ENCODE data around the gene C11orf68.
A peak's percentile ranks its signal among the peaks of the same experiment; 100 is the strongest.

Gene C11orf68

DNA sequence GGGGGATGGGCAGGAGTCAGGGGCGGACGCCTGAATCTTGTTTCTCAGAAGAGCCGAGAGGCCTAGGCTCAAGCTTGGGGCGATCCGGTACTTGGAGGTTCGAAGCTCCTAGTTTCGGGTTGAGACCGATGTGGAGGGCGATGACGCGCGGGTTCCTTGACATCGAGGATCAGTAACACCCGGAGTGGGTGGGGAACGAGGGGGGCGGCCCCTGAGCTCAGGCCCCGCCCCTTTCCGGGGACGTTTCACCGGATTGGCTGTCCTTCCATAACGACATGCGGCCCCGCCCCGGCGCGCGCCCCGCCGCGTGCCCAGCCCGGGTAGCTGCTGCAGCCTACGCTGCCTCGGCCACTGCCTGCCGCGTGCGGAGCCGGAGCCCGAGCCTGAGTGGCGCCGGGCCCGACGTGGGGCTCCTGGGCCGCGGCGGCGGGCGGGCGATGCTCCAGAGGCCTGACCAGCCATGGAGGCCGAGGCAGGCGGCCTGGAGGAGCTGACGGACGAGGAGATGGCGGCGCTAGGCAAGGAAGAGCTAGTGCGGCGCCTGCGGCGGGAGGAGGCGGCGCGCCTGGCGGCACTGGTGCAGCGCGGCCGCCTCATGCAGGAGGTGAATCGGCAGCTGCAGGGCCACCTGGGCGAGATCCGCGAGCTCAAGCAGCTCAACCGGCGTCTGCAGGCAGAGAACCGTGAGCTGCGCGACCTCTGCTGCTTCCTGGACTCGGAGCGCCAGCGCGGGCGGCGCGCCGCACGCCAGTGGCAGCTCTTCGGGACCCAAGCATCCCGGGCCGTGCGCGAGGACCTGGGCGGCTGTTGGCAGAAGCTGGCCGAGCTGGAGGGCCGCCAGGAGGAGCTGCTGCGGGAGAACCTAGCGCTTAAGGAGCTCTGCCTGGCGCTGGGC is 28.3 kb downstream of the C11orf68 start, which contains the start of gene CCDC85B:
Gene CCDC85B (plus strand): TSS at position 350 of the 895 bp plus-strand sequence. CDS start 111 bp downstream, at position 461.
- peak; percentile 92 for DNase-seq (ENCODE audit: low spot score)

DNA sequence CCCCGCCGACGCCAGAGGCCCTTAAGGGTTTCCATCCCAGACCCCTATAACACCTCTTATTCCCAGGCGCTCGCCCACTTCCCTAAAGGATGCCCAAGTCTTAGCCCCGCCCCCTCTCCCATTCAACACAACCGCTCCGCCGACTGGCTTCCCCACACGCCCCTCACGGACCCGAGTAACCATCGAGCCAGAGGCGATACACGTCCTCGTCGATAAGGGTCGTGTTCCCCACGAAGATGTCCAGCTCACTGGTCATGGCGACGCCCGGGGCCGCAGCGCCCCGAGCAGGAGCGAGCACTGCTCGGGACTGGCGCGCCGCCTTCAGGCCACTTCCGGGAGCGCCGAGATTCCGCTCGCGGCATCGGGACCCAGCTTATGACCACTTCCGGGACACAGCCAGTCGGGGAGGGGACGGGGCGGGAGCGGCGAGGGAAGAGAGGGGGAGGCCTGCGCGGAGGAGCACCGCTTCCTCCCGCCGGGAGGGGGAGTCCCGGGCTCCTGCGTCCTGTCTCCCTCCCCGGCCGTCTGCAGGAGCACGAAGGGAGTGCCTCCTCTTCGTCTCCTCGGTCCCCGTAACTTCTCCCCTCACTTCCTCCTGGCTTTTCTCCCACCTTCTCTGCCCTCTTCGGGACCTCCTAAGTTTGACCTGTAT is 30.6 kb downstream of the C11orf68 start, which contains the start of gene FIBP:
Gene FIBP (minus strand): TSS at position 309 of the 652 bp plus-strand sequence. CDS start 53 bp downstream, at position 256.
- DNase-seq (ENCODE audit: low spot score) = peak; percentile 90

GRCh38 chr11:65887723-65888162 is 31.1 kb downstream of the C11orf68 start:
- no peak for DNase-seq (ENCODE audit: low spot score)

DNA sequence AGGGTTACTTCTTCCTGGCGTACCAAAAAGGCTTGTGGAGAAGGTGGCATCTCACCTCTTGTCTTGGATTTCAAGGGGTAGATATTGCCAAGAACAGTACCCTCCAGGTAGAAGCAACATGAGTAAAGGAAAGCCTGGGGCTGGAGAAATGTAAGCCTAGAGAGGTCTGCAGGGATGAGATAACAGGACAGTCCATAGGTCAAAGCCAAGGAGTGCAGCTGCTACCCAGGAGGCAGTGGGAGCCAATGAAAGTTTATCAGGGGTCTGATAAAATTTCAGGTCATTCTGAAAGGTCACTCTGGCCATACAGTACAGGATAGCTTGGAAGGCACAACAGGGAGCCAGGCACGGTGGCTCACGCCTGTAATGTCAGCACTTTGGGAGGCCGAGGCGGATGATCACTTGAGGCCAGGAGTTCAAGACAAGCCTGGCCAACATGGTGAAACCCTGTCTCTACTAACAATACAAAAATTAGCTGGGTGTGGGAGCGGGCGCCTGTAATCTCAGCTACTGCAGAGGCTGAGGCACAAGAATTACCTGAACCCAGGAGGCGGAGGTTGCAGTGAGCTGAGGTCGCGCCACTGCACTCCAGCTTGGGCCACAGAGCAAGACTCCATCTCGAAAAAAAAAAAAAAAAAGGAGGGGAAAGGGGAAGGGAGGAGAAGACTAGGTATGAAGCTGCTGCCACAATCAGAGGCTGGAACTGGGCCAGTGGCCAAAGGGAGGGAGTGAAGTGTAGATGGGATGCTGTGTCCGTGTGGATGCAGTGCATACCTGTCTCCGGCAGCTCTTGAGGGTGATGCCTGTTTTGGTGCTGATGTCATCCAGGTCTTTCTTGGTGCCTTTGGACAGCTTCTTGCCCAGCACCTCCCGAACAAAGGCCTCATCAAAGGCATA is 31.8 kb downstream of the C11orf68 start:
- DNase-seq (ENCODE audit: low spot score) = no peak

GRCh38 chr11:65885808-65886536 is 32.9 kb downstream of the C11orf68 start:
- DNase-seq (ENCODE audit: low spot score) = no peak

GRCh38 chr11:65885231-65885630 is 33.6 kb downstream of the C11orf68 start:
- no peak for DNase-seq (ENCODE audit: low spot score)

GRCh38 chr11:65884716-65885092 is 34.2 kb downstream of the C11orf68 start:
- DNase-seq (ENCODE audit: low spot score) = peak; percentile 83

DNA sequence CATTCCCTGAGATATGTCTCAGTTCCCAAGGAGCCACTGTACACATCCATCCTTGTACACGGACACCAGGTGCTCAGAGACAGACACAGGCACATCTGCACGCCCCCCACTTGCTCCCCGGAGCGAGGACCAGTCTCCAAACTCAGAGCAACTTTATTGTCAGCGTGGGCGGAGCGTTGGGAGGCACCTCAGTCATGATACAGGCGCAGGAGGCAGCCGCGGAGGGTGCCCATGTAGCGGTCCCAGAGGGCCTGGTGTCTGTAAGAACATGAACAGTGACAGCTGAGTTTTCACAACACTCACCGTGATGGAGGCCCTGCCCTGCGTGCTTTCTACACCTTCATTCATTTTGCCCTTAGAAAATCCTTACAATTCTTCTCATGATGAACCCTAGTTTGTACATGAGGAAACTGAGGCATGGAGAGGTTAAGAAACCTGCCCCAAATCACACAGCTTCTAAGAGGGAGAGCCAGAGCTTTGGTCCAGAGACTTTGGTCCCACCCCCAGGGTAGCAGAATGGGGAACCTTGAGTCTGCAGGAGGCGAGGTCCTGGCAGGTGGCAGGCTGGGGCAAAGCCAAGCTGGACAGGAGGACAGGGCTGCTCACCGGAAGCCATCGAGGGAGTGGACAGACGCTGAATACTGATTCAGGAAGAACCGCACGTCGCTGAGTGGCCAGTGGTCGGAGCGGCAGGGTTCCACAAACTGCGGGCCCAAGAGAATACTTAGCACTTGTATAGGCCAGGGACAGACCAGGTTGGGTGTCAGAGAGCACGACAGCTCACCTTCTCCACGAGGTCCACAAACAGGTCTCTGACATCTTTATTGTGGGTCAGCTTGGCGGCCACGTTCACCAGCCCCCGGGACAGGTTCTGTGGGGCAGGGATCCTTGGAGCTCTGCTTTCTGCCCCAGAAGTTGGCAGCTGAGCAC is 34.8 kb downstream of the C11orf68 start:
- DNase-seq (ENCODE audit: low spot score) = no peak

DNA sequence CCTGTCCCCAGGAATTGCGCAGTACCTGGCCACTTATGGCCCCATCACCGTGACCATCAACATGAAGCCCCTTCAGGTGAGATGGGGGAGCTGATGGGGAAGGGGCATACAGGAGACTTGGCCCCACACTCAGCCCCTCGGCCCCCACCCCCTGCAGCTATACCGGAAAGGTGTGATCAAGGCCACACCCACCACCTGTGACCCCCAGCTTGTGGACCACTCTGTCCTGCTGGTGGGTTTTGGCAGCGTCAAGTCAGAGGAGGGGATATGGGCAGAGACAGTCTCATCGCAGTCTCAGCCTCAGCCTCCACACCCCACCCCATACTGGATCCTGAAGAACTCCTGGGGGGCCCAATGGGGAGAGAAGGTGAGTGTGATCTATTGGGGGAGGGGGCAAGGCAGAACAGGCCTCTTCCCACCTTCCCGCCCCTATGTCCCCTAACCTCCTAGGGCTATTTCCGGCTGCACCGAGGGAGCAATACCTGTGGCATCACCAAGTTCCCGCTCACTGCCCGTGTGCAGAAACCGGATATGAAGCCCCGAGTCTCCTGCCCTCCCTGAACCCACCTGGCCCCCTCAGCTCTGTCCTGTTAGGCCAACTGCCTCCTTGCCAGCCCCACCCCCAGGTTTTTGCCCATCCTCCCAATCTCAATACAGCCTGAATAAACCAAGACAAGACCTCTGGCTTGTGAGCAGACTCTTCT is 35.7 kb downstream of the C11orf68 start:
- no peak for DNase-seq (ENCODE audit: low spot score)

- DNase-seq (ENCODE audit: low spot score) = no peak
These were observed 36.5 kb downstream of the C11orf68 start for GRCh38 chr11:65882120-65883057.

DNA sequence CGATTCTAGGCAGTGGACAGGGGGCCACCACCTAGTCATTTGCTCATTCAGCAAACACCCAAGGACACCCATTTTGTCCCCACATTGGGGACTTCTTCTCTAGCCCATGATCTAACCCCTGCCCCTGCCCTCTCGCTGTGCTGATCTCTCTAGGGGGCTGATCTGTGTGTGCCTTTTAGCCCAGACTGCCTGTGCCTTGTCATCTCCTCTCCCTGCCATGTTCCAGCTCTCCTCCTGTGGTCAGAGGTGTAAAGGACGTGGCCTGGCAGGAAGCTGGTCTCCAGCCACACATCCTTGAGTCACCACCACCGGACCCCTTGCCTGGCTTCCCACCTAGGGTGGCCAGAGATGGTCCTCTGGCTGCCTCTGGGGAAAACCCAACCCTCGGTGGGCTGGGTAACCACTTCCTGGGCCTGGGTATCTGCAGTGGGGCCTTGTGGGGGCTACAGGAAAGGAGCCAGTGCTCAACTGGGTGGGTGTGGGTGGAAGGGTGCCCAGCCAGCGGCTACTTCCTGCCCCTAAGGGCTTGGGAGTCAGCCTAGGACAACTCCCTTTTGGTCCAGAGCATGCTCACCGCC is 37.9 kb downstream of the C11orf68 start:
- DNase-seq (ENCODE audit: low spot score) = no peak

GRCh38 chr11:65880027-65880426 is 38.8 kb downstream of the C11orf68 start:
- DNase-seq (ENCODE audit: low spot score) = no peak

GRCh38 chr11:65879617-65880016 is 39.2 kb downstream of the C11orf68 start, which contains the start of gene CTSW:
Gene CTSW, plus strand, starts transcription at chr11:65879837. Its CDS starts 18 bp downstream, at chr11:65879855.
- no peak for DNase-seq (ENCODE audit: low spot score)

- peak; percentile 89 for DNase-seq (ENCODE audit: low spot score)
These were observed 45.3 kb downstream of the C11orf68 start for GRCh38 chr11:65873318-65874156.

DNA sequence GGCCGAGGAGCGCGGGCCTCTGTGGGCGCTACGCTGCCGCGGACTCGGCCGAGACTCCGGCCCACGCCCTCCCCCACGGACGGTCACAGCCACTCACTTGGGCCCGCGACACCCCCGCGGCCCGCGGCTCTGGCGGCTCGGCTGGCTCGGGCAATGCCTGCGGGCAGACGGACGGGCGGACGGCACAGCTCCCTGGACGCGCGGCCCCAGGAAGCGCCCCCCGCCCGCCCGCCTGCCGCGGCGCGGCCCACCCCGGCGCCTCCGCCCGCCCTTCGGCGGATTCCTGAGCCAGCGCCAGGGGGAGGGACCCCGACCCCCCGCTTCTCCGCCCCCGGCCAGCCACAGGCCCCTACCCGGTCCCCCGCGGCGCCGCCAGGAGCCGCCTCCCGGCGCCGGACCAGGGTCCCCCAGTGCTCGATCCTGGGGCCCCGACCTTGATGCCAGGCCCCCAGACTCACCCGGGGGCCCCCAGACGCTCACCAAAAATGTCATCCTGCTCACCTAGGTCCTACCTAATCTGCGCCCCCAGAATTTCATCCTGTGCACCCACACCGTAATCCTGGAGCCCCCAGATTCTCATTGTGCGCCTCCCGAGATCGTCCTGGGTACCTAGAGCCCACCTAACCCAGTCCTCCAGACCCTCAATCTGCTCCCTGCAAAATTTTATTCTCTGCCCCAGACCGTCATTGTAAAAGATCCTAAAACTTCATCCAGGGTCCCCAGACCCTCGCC is 46.1 kb downstream of the C11orf68 start, which contains the start of gene EFEMP2:
Gene EFEMP2 (minus strand): TSS at position 215 of the 732 bp plus-strand sequence. CDS start 446 bp downstream, outside the sequence.
- DNase-seq (ENCODE audit: low spot score) = no peak

Measured in kidney capillary endothelial cell (primary cell).